CD14-positive monocyte (primary cell): ENCODE data around the gene GGA2. TPM values are rescaled to one million over a fixed set of nuclear protein-coding genes. Genes with fewer than 3 reads are reported as not detected.
A peak's percentile ranks its signal among the peaks of the same experiment; 100 is the strongest.

ENCODE experiments used
- DNase-seq, 3 donors: peaks; one replicate each; pipeline ENCODE4 v3.0.0-alpha.2; 2011 to 2022
- H2AFZ ChIP-seq: 2 replicates; pipeline ENCODE4 v1.6.0; 2012; ENCODE audit warnings: mild to moderate bottlenecking, low read depth, low read length, inconsistent platforms; ENCODE audit not compliant: insufficient read depth, poor library complexity, severe bottlenecking
- H3K27ac ChIP-seq, 2 donors: 1 replicate in 1 of 2; 2 replicates in 1 of 2; pipeline ENCODE4 v1.5.1; 2012 to 2013; ENCODE audit warnings: low read length in 2 of 2, control low read depth in 1 of 2, inconsistent platforms in 1 of 2, low read depth in 1 of 2, mild to moderate bottlenecking in 1 of 2
- H3K27me3 ChIP-seq, 2 donors: one replicate each; pipeline versions ENCODE4 v1.6.0 to v1.6.1; 2011 to 2013; ENCODE audit warnings: low read length in 2 of 2; ENCODE audit not compliant: control insufficient read depth in 2 of 2, insufficient read depth in 2 of 2
- H3K36me3 ChIP-seq, 2 donors: replicated peaks in 1 of 2; 1 replicate in 1 of 2; 2 replicates in 1 of 2; pipeline versions ENCODE4 v1.5.1 to v1.6.1; 2012 to 2013; ENCODE audit warnings: low read length in 2 of 2, control low read depth in 1 of 2, inconsistent platforms in 1 of 2, mild to moderate bottlenecking in 1 of 2; ENCODE audit not compliant: insufficient read depth in 2 of 2, control insufficient read depth in 1 of 2
- H3K4me1 ChIP-seq, 2 donors: 1 replicate in 1 of 2; 2 replicates in 1 of 2; pipeline versions ENCODE4 v1.5.1 to v1.6.1; 2012 to 2013; ENCODE audit warnings: low read length in 2 of 2, control low read depth in 1 of 2, inconsistent platforms in 1 of 2, mild to moderate bottlenecking in 1 of 2, moderate library complexity in 1 of 2; ENCODE audit not compliant: insufficient read depth in 2 of 2, control insufficient read depth in 1 of 2
- H3K4me2 ChIP-seq: replicated peaks from 2 replicates; pipeline ENCODE3; 2012; ENCODE audit warnings: low read length, moderate library complexity, mild to moderate bottlenecking; ENCODE audit not compliant: poor library complexity, severe bottlenecking; ENCODE audit errors: extremely low read depth
- H3K4me3 ChIP-seq, 3 experiments: fragments of 200-600 bp in 1 of 3; sonication (generic) in 1 of 3; replicated peaks in 1 of 3; 1 replicate in 2 of 3; 2 replicates in 1 of 3; pipeline ENCODE4 v1.5.1; 2011 to 2013; ENCODE audit warnings: low read length in 3 of 3, mild to moderate bottlenecking in 3 of 3, control low read depth in 2 of 3, low read depth in 2 of 3, inconsistent platforms in 1 of 3, moderate library complexity in 1 of 3
- H3K79me2 ChIP-seq: 2 replicates; pipeline ENCODE4 v1.6.0; 2012; ENCODE audit warnings: mild to moderate bottlenecking, control low read depth, inconsistent platforms, low read length, moderate library complexity; ENCODE audit not compliant: insufficient read depth
- H3K9ac ChIP-seq: 2 replicates; pipeline ENCODE4 v1.6.0; 2017; ENCODE audit warnings: low read length, mild to moderate bottlenecking; ENCODE audit not compliant: insufficient read depth, poor library complexity, severe bottlenecking
- H3K9me3 ChIP-seq, 2 donors: replicated peaks in 1 of 2; 1 replicate in 1 of 2; 2 replicates in 1 of 2; pipeline versions ENCODE4 v1.5.1 to v1.6.1; 2012 to 2013; ENCODE audit warnings: low read length in 2 of 2, control low read depth in 1 of 2; ENCODE audit not compliant: control insufficient read depth in 1 of 2, insufficient read depth in 1 of 2
- H4K20me1 ChIP-seq: 2 replicates; pipeline ENCODE4 v1.6.0; 2012; ENCODE audit warnings: mild to moderate bottlenecking, low read length, control low read depth, moderate library complexity; ENCODE audit not compliant: insufficient read depth
- H3K27ac Mint-ChIP-seq, 7 donors: one replicate each; pipeline ENCODE4 v1.8.0; 2020; ENCODE audit warnings: mild to moderate bottlenecking in 7 of 7, mixed read lengths in 7 of 7, moderate library complexity in 6 of 7, inconsistent platforms in 2 of 7
- H3K27me3 Mint-ChIP-seq, 3 donors: one replicate each; pipeline ENCODE4 v1.8.0; 2021 to 2022; ENCODE audit warnings: low read depth in 3 of 3, mild to moderate bottlenecking in 3 of 3, mixed read lengths in 3 of 3, moderate library complexity in 3 of 3, inconsistent platforms in 1 of 3
- H3K36me3 Mint-ChIP-seq, 2 donors: one replicate each; pipeline ENCODE4 v1.8.0; 2020; ENCODE audit warnings: mixed read lengths in 2 of 2, inconsistent platforms in 1 of 2, mild to moderate bottlenecking in 1 of 2
- H3K4me1 Mint-ChIP-seq: one replicate; pipeline ENCODE4 v1.8.0; 2020; ENCODE audit warnings: mild to moderate bottlenecking, mixed read lengths
- H3K4me3 Mint-ChIP-seq, 2 donors: one replicate each; pipeline ENCODE4 v1.8.0; 2020; ENCODE audit warnings: mild to moderate bottlenecking in 2 of 2, mixed read lengths in 2 of 2, moderate library complexity in 1 of 2
- H3K9me3 Mint-ChIP-seq, 7 donors: one replicate each; pipeline ENCODE4 v1.8.0; 2020 to 2022; ENCODE audit warnings: mixed read lengths in 7 of 7, mild to moderate bottlenecking in 6 of 7, moderate library complexity in 6 of 7, inconsistent platforms in 2 of 7
- CTCF ChIP-seq: fragments of 200-600 bp; IDR thresholded peaks from one replicate; pipeline ENCODE4 v1.8.0; 2022; ENCODE audit warnings: antibody characterized with exemption, mild to moderate bottlenecking
- WGBS: methylation state at CpG from one replicate; pipeline ENCODE4 v1.1.5; 2013; ENCODE audit warnings: missing lambda C conversion rate; ENCODE audit not compliant: insufficient coverage; 5-methylcytosine and 5-hydroxymethylcytosine counted together
- intact Hi-C, 2 donors: fragments of 100-400 bp; cut with micrococcal nuclease; formaldehyde crosslinking; loops; one replicate each; pipeline versions ENCODE4 v1.15.0 to v1.15.1; 2023
- polyA plus RNA-seq, 3 donors: library from polyadenylated mRNA; depleted of rRNA in 1 of 3; unstranded in 2 of 3; stranded (reverse) in 1 of 3; fragments of 300-500 nt in 2 of 3; fragments of >200 nt in 1 of 3; fragmentation: Illumina TruSeq in 2 of 3; gene quantifications; 1 replicate in 2 of 3; 2 replicates in 1 of 3; pipeline ENCODE4 v1.2.3, GENCODE V29; 2012 to 2021

Gene GGA2
- polyA plus RNA-seq, 3 donors, result 37.5 to 55.4 (median 49.5) TPM

GRCh38 chr16:23498863-23499262 is 11.4 kb downstream of the GGA2 start:
- Histone ChIP-seq H3K79me2 (peaks cover 98% of the 10 kb centered on the region), H3K4me3 (no peak overlapping the region), H4K20me1 (peaks cover 69% of the 10 kb centered on the region), H3K4me1 (peaks cover 55 to 58% of the 10 kb centered on the region in 2 donors), H2AFZ (no peak overlapping the region), H3K4me2 (no peak overlapping the region), H3K27ac (peak overlapping the region in 1 of 2 donors; percentile 70), H3K9me3 (no peaks in the 10 kb centered on the region), H3K9ac (no peak overlapping the region), H3K36me3 (peaks cover 16 to 29% of the 10 kb centered on the region in 2 donors), H3K27me3 (no peaks in the 10 kb centered on the region)
- Mint-ChIP-seq H3K27me3 (no peaks in the 10 kb centered on the region), H3K4me3 (no peak overlapping the region), H3K36me3 (peaks cover 39 to 44% of the 10 kb centered on the region in 2 donors), H3K27ac (peak overlapping the region in 5 of 7 donors; percentile 10 to 79 (median 61)), H3K4me1 (peaks cover 55% of the 10 kb centered on the region), H3K9me3 (peaks cover 0 to 1% (median 0%) of the 10 kb centered on the region in 7 donors)
- no peak for TF ChIP-seq CTCF
- 94% methylated on average over 7 of the region's 11 CpGs for WGBS
- no peak for DNase-seq
- intact Hi-C loops, result loop anchor here in 1 of 2 donors (10.0 kb wide), 1 partner anchor 46 kb away; no protein-coding TSS in a partner anchor

- TF ChIP-seq CTCF, result no peak
- peaks cover 47% of the 10 kb centered on the region for H3K4me1 Mint-ChIP-seq
- no peaks in the 10 kb centered on the region for H3K27me3 ChIP-seq
- no peaks in the 10 kb centered on the region for H3K9me3 ChIP-seq
- no peaks in the 10 kb centered on the region for H3K27me3 Mint-ChIP-seq
- no peak overlapping the region for H2AFZ ChIP-seq
- H3K9me3 Mint-ChIP-seq, result peaks cover 0 to 1% (median 0%) of the 10 kb centered on the region in 7 donors
- peak overlapping the region; percentile 2 for H3K9ac ChIP-seq
- no peak for DNase-seq
- intact Hi-C loops, result loop anchor here in 1 of 2 donors (10.0 kb wide), 1 partner anchor 47 kb away; no protein-coding TSS in a partner anchor
- H3K27ac ChIP-seq, result peak overlapping the region; percentile 29 to 69
- H3K79me2 ChIP-seq, result peaks cover 95% of the 10 kb centered on the region
- peaks cover 52 to 53% of the 10 kb centered on the region in 2 donors for H3K36me3 Mint-ChIP-seq
- peaks cover 30 to 42% of the 10 kb centered on the region in 2 donors for H3K36me3 ChIP-seq
- H3K4me1 ChIP-seq, result peaks cover 46 to 47% of the 10 kb centered on the region in 2 donors
- peak overlapping the region in 1 of 2 donors; percentile 80 for H3K4me3 Mint-ChIP-seq
- peak overlapping the region; percentile 73 to 94 (median 89) for H3K27ac Mint-ChIP-seq
- H4K20me1 ChIP-seq, result peaks cover 68% of the 10 kb centered on the region
- H3K4me3 ChIP-seq, result peak overlapping the region in 1 of 3 experiments; percentile 31
- peak overlapping the region; percentile 46 for H3K4me2 ChIP-seq
- 100% methylated on average over 1 of the region's 6 CpGs for WGBS
Observed at GRCh38 chr16:23497543-23497868, 12.8 kb downstream of the GGA2 start.
